GM12891 (cell line): ENCODE results near the gene PSAPL1. TPM values are rescaled to one million over a fixed set of nuclear protein-coding genes. Genes with fewer than 3 reads are reported as not detected.

Experiments used
- DNase-seq: peaks from one replicate; pipeline ENCODE4 v3.0.0; 2011; ENCODE audit warnings: low spot score; ENCODE audit not compliant: insufficient read length
- FAIRE-seq: peaks from 2 replicates; lab custom pipeline; 2011; peaks lifted over from hg19 to GRCh38; lab: Jason Lieb, UNC
- PAX5 ChIP-seq: IDR thresholded peaks from 2 replicates; pipeline ENCODE4 v1.6.1; 2011; ENCODE audit warnings: low read length, moderate library complexity, mild to moderate bottlenecking; ENCODE audit not compliant: insufficient read depth, severe bottlenecking
- POLR2A ChIP-seq: IDR thresholded peaks from 2 replicates; pipeline ENCODE4 v1.6.1; 2011; ENCODE audit warnings: low read depth, low read length, control low read depth
- POLR2AphosphoS5 ChIP-seq: IDR thresholded peaks from 2 replicates; pipeline ENCODE4 v1.6.1; 2011; ENCODE audit warnings: low read depth, low read length, control low read depth
- POU2F2 ChIP-seq: IDR thresholded peaks from 2 replicates; pipeline ENCODE4 v1.6.1; 2011; ENCODE audit warnings: low read depth, mild to moderate bottlenecking, control low read depth, low read length, moderate library complexity
- SPI1 ChIP-seq: IDR thresholded peaks from 2 replicates; pipeline ENCODE4 v1.6.1; 2011; ENCODE audit warnings: low read depth, low read length, control low read depth
- TAF1 ChIP-seq: IDR thresholded peaks from 2 replicates; pipeline ENCODE4 v1.6.1; 2011; ENCODE audit warnings: low read depth, low read length, control low read depth
- polyA plus RNA-seq: library from polyadenylated mRNA; unstranded; fragments of >200 nt; gene quantifications from one replicate; pipeline ENCODE4 v1.2.1, GENCODE V29; 2012; ENCODE audit warnings: low read depth, missing spikeins, inconsistent platforms; ENCODE audit not compliant: missing spikeins

Gene PSAPL1
- not detected for polyA plus RNA-seq

DNA sequence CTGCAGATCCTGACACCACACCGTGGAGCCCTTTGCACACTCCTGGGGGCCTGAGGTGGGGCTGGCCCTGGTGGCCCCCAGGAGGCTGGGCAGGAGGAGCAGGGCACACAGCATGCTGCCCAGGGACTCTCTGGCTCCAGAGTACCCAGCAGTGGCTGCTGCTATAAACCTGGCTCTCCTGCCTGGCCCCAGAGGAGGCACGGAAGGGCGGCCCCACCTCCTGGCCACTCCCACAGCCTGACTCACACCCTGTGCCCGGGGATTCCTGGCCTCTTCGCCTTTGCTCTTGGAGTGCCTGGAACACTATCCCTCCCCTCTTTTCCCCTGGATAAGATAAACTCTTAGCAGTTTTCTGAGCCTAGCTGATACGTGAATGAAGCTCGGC is at the start of gene PSAPL1:
Gene PSAPL1 (minus strand): TSS at position 165 of the 385 bp plus-strand sequence. CDS start 51 bp downstream, at position 114.
- TF ChIP-seq POLR2AphosphoS5 (no peak), POLR2A (no peak), PAX5 (no peak), SPI1 (no peak), TAF1 (no peak), POU2F2 (no peak)
- DNase-seq: no peak
- FAIRE-seq: no peak

DNA sequence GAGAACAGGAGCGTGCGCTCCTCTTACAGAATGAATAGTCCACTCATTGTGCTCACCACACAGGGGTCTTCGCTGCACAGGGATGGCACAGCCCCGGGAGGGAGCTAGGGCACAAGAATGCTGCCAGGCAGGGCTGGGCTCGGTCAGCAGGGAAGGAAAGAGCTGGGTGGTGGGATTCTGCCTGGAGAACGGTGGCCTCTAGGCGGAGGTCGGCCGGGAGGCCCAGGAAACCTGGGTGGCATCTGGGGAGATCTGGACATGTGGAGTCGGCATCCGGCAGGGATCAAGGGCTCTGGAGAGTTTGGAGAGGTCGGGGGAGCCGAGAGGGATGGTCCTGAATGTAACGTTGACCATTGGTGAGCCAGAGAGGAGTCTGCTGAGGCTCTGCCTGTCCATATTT is 46.5 kb upstream of the PSAPL1 start:
- TF ChIP-seq POLR2A (no peak), POU2F2 (no peak), POLR2AphosphoS5 (no peak), PAX5 (no peak), SPI1 (no peak), TAF1 (no peak)
- no peak for DNase-seq
- FAIRE-seq: no peak

DNA sequence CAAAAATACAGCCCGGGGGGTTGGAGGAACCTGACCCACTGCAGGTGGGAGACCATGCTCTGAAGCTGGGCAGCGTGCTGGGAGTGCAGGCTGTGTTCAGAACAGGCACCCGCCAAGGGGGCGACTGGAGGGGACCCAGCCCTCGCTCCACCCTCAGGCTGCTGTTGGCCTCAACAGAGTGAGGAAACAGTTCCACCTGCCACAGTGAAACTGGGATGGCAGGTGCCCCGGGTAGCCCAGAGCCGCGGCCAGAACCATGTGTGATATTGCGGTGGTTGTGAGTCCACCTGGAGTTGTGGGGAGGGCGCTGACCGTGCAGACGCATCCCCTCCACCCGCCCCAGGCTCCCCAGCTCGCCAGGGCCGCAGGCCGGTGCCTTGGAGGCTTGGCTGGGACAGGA is 45.7 kb upstream of the PSAPL1 start:
- DNase-seq (no peak), FAIRE-seq (no peak)
- TF ChIP-seq POLR2A (no peak), PAX5 (no peak), POLR2AphosphoS5 (no peak), SPI1 (no peak), TAF1 (no peak), POU2F2 (no peak)

DNA sequence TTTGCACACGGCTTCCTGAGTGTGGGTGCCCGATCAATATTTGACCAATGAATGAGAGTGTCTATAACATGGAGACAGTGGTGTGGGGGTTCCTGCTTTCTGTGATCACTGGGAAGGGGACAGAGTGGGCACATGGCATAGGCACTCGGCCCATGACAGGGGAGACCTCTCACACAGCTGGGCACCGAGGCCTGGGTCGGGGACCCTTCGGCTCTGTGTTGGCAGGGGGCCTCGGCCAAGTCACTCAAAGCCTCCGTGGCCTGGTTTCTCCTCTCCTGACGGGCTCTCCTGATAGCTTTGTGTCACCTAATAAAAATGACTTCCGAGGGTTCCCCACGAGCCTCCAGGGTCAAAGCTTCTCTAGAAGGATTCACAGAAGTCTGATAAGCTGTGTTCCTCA is 43.9 kb upstream of the PSAPL1 start:
- FAIRE-seq: no peak

GRCh38 chr4:7477695-7478094 is 43.0 kb upstream of the PSAPL1 start:
- TF ChIP-seq SPI1: no peak
- no peak for TF ChIP-seq TAF1
- TF ChIP-seq PAX5: no peak
- no peak for TF ChIP-seq POLR2AphosphoS5
- no peak for DNase-seq
- no peak for FAIRE-seq

More for the DNA sequence above, 43.9 kb upstream of the PSAPL1 start:
- TF ChIP-seq POLR2AphosphoS5: no peak
- no peak for TF ChIP-seq POU2F2
- no peak for TF ChIP-seq PAX5
- TF ChIP-seq TAF1: no peak
- no peak for TF ChIP-seq POLR2A
- TF ChIP-seq SPI1: no peak
- DNase-seq: no peak

- FAIRE-seq: no peak
- no peak for TF ChIP-seq TAF1
These were observed 42.1 kb upstream of the PSAPL1 start for GRCh38 chr4:7476820-7477219.

DNA sequence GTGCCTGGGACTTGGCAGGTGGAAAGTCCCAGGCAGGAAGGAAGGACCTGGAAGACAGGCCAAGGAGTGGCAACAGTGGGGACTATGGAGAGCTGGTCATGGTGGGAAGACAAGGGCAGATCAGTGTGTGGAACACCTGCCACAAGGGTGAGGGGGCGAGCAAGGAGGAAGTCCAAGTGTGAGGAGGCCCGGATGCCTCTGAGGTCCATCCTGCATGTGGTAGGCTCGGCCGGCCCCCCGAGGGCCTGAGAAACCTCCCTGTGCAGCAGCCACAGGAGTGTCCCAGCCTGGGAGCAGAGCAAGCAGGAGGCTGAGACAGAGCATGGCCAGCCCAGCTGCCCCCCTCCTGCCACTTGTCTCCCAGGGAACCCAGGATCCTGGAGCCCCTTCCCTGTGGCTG is 40.5 kb upstream of the PSAPL1 start:
- FAIRE-seq (no peak), DNase-seq (no peak)
- TF ChIP-seq PAX5: no peak
- TF ChIP-seq POU2F2: no peak
- no peak for TF ChIP-seq SPI1
- TF ChIP-seq POLR2AphosphoS5: no peak

More at GRCh38 chr4:7476820-7477219, 42.1 kb upstream of the PSAPL1 start:
- DNase-seq: no peak

DNA sequence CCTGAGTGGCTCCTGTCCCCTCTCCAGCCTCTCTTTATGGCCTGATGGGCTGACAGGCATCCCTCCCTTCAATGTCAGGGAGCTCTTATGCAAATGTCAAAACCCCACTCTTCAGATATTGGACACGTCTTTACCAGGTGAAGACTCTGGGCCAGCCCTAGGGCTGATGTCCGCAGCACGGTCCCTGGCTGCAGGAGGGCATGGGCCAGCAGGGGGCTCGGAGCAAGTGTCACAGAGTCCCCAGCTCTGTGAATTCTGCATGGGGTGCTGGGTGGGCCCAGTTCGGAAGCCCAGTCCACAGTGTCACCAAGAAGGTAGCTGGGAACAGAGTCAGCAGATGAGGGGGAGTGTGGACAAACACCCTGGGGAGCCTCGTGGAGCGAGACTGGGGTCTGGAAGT is 39.6 kb upstream of the PSAPL1 start:
- TF ChIP-seq POLR2A: no peak
- TF ChIP-seq POLR2AphosphoS5: no peak
- no peak for TF ChIP-seq TAF1
- no peak for TF ChIP-seq SPI1
- no peak for TF ChIP-seq POU2F2
- no peak for TF ChIP-seq PAX5
- DNase-seq (no peak), FAIRE-seq (no peak)

- no peak for DNase-seq
- FAIRE-seq: no peak
- TF ChIP-seq POU2F2 (no peak), TAF1 (no peak), POLR2AphosphoS5 (no peak), POLR2A (no peak)
These were observed 38.4 kb upstream of the PSAPL1 start for GRCh38 chr4:7473081-7473480.

GRCh38 chr4:7472442-7473013 is 37.8 kb upstream of the PSAPL1 start:
- TF ChIP-seq POU2F2: no peak
- TF ChIP-seq PAX5: no peak
- TF ChIP-seq TAF1: no peak
- TF ChIP-seq POLR2A: no peak
- DNase-seq (no peak), FAIRE-seq (no peak)

- FAIRE-seq (no peak), DNase-seq (no peak)
- no peak for TF ChIP-seq POLR2A
- TF ChIP-seq POLR2AphosphoS5: no peak
- TF ChIP-seq SPI1: no peak
- TF ChIP-seq TAF1: no peak
- TF ChIP-seq POU2F2: no peak
- TF ChIP-seq PAX5: no peak
These were observed 35.9 kb upstream of the PSAPL1 start for GRCh38 chr4:7470522-7471128.
